Spleen (tissue), 11 donors: ENCODE data around the gene ASB1. TPM values are rescaled to one million over a fixed set of nuclear protein-coding genes. Genes with fewer than 3 reads are reported as not detected.

ENCODE experiments used
- DNase-seq: peaks from one replicate; pipeline ENCODE4 v3.0.0-alpha.2; 2020
- H3K27ac ChIP-seq, 8 donors: fragments of 200-600 bp; sonication (generic) in 7 of 8; 1 replicate in 4 of 8; 2 replicates in 4 of 8; pipeline versions ENCODE4 v1.5.0 to v1.8.0; 2016 to 2021; ENCODE audit warnings: inconsistent platforms in 4 of 8, mild to moderate bottlenecking in 4 of 8, moderate library complexity in 1 of 8
- H3K27me3 ChIP-seq, 7 donors: fragments of 200-600 bp; sonication (generic) in 6 of 7; replicated peaks in 1 of 7; 1 replicate in 4 of 7; 2 replicates in 3 of 7; pipeline versions ENCODE4 v1.5.0 to v1.8.0; 2016 to 2021; ENCODE audit warnings: inconsistent platforms in 3 of 7, mild to moderate bottlenecking in 1 of 7
- H3K36me3 ChIP-seq, 6 donors: fragments of 200-600 bp; sonication (generic) in 5 of 6; 1 replicate in 4 of 6; 2 replicates in 2 of 6; pipeline versions ENCODE4 v1.5.0 to v1.8.0; 2016 to 2021; ENCODE audit warnings: inconsistent platforms in 2 of 6
- H3K4me1 ChIP-seq, 6 donors: fragments of 200-600 bp; sonication (generic) in 5 of 6; 1 replicate in 3 of 6; 2 replicates in 3 of 6; pipeline versions ENCODE4 v1.5.0 to v1.8.0; 2016 to 2021; ENCODE audit warnings: inconsistent platforms in 3 of 6
- H3K4me3 ChIP-seq, 8 donors: fragments of 200-600 bp; sonication (generic) in 7 of 8; 1 replicate in 4 of 8; 2 replicates in 4 of 8; pipeline versions ENCODE4 v1.5.0 to v1.8.0; 2016 to 2021; ENCODE audit warnings: inconsistent platforms in 4 of 8, mild to moderate bottlenecking in 4 of 8, moderate library complexity in 2 of 8
- H3K9me3 ChIP-seq, 8 donors: fragments of 200-600 bp; sonication (generic) in 7 of 8; 1 replicate in 4 of 8; 2 replicates in 4 of 8; pipeline versions ENCODE4 v1.5.0 to v1.8.0; 2016 to 2021; ENCODE audit warnings: inconsistent platforms in 4 of 8
- CTCF ChIP-seq, 11 experiments: fragments of 200-600 bp in 7 of 11; fragments of 450-650 bp in 4 of 11; sonication (generic) in 4 of 11; IDR thresholded peaks in 8 of 11; conservative IDR thresholded peaks in 3 of 11; 1 replicate in 7 of 11; 2 replicates in 4 of 11; pipeline versions ENCODE4 v1.4.0 to v1.8.0; 2016 to 2021; ENCODE audit warnings: antibody characterized with exemption in 11 of 11, inconsistent platforms in 4 of 11, mild to moderate bottlenecking in 1 of 11
- POLR2A ChIP-seq, 3 donors: fragments of 450-650 bp; IDR thresholded peaks; one replicate each; pipeline ENCODE4 v1.5.1; 2017; ENCODE audit warnings: antibody characterized with exemption in 3 of 3, mild to moderate bottlenecking in 1 of 3
- POLR2AphosphoS5 ChIP-seq, 3 donors: sonication (generic); formaldehyde crosslinking; IDR thresholded peaks; one replicate each; pipeline ENCODE4 v1.5.1; 2017; ENCODE audit warnings: antibody characterized with exemption in 3 of 3
- WGBS, 5 donors: extraction: QIAGEN DNeasy Blood & Tissue Kit in 3 of 5; methylation state at CpG; one replicate each; pipeline versions ENCODE4 v1.1.5 to v1.1.7; 2013 to 2018; 5-methylcytosine and 5-hydroxymethylcytosine counted together
- intact Hi-C: fragments of 100-400 bp; cut with DNase I; formaldehyde crosslinking; loops from one replicate; pipeline ENCODE4 v1.15.0; 2023; ENCODE audit warnings: low total_unique reads
- polyA plus RNA-seq, 3 donors: library from polyadenylated mRNA; stranded (reverse); fragments of 200-250 nt; gene quantifications; one replicate each; pipeline ENCODE4 v1.2.1, GENCODE V29; 2013
- total RNA-seq, 7 donors: library from RNA; depleted of rRNA in 3 of 7; stranded (reverse); fragments of >200 nt in 3 of 7; fragmentation: NEBNext Ultra II Directional in 4 of 7; extraction: Animal tissue kit (Norgen Biotek cat#: 25700) in 4 of 7; gene quantifications; one replicate each; pipeline versions ENCODE4 v1.1.0 to v1.2.1, GENCODE V29; 2016 to 2021
- donor health status: healthy with polysubstance abuse.
- donor health status: DM: no; HTN: no; CAD: no; lungs with moderate emphysema.
- donor health status: DM: no; HTN: no; CAD: no.
- donor health status: Bipolar disorder and iron deficiency.
- donor health status: healthy.
- donor health status: DM: no; HTN: no; CAD: no.
- donor health status: DM: yes; HTN: yes; CAD: no.

The ASB1 gene
- total and polyA plus RNA-seq, 10 donors, result 17.5 to 33.1 (median 26.5) TPM

DNA sequence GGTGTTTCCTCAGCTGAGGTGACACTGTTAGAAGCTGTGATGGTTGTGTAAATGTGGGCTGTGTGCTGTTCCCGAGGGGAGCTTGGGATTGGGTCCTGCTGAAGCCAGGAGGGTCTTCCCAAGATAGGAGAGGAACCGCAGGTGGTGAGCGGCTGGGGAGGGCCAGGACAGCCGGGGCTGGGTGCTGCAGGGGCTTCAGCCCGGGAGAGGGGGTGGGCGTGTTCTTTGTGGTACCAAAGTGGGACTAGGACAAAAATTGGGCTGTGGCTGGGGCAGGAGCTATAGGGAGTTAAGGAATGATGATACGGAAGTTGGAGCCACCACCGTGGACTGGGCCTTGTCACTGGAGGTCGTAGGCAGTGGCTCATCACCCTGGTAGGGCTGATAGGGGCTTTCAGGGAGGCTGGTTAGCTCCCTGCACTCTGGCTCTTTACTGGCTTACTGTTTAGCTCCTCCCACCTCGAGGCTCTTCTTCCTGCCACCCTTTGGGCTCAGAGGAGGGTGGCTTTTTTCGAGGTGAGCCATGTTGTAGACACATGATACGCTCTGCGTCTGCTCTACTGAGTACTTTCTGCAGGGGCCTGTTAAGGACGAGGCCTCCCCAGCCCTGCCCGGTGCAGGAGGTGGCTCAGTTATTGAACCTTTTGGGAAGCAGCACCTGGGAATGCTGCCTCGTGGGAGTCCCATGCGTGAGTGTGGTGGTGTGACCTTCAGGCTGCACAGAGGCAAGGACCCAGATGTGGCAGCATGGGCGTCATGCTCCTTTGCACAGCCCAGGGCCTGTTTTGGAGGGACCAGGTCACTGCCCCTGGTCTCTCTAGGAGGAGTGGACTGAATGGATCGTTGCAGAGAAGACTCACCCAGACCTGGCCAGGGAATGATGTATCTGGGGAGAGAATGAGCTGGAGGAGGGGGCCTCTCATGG is 21.6 kb downstream of the ASB1 start:
- no peak overlapping the region for H3K27ac ChIP-seq
- H3K4me1 ChIP-seq, result peaks cover 0 to 31% (median 19%) of the 10 kb centered on the region in 6 donors
- H3K4me3 ChIP-seq, result no peak overlapping the region
- no peaks in the 10 kb centered on the region for H3K9me3 ChIP-seq
- DNase-seq, result no peak
- intact Hi-C loops, result no loop called here
- no peaks in the 10 kb centered on the region for H3K27me3 ChIP-seq
- H3K36me3 ChIP-seq, result peaks cover 2 to 98% (median 83%) of the 10 kb centered on the region in 6 donors
- WGBS, 5 donors, result 85 to 89% (median 87%) methylated on average over 13 to 19 of the region's 19 CpGs
- TF ChIP-seq POLR2AphosphoS5 (IDR thresholded peaks at IDR 0.05), result no peak
- TF ChIP-seq CTCF (IDR thresholded peaks at IDR 0.05 in 8 of 11, conservative IDR thresholded peaks at IDR 0.05 in 3 of 11), result no peak

GRCh38 chr2:238449241-238449640 is 22.5 kb downstream of the ASB1 start:
- Histone ChIP-seq H3K27me3 (no peaks in the 10 kb centered on the region), H3K36me3 (peaks cover 2 to 90% (median 79%) of the 10 kb centered on the region in 6 donors), H3K27ac (peak overlapping the region in 5 of 8 donors; percentile 0 to 32 (median 9)), H3K9me3 (no peaks in the 10 kb centered on the region), H3K4me1 (peaks cover 0 to 29% (median 19%) of the 10 kb centered on the region in 6 donors), H3K4me3 (no peak overlapping the region)
- TF ChIP-seq POLR2AphosphoS5 (IDR thresholded peaks at IDR 0.05), result no peak
- no peak for TF ChIP-seq CTCF (IDR thresholded peaks at IDR 0.05 in 8 of 11, conservative IDR thresholded peaks at IDR 0.05 in 3 of 11)
- no peak for TF ChIP-seq POLR2A (IDR thresholded peaks at IDR 0.05)
- WGBS, 5 donors, result 64 to 88% (median 76%) methylated on average over 8 of the region's 8 CpGs
- intact Hi-C loops, result no loop called here
- DNase-seq, result no peak

- Histone ChIP-seq H3K36me3 (peaks cover 2 to 83% (median 71%) of the 10 kb centered on the region in 6 donors), H3K4me1 (peaks cover 0 to 29% (median 19%) of the 10 kb centered on the region in 6 donors), H3K27me3 (no peaks in the 10 kb centered on the region), H3K4me3 (no peak overlapping the region), H3K27ac (peak overlapping the region in 5 of 8 donors; percentile 0 to 34 (median 9)), H3K9me3 (peaks cover 0 to 3% (median 0%) of the 10 kb centered on the region in 8 donors)
- TF ChIP-seq POLR2A (IDR thresholded peaks at IDR 0.05) (no peak), CTCF (IDR thresholded peaks at IDR 0.05 in 8 of 11, conservative IDR thresholded peaks at IDR 0.05 in 3 of 11) (no peak), POLR2AphosphoS5 (IDR thresholded peaks at IDR 0.05) (peak in 2 of 3 donors; percentile 68 to 77)
- peak; percentile 77 for DNase-seq
- 51 to 75% (median 63%) methylated on average over 9 of the region's 9 CpGs for WGBS, 5 donors
- intact Hi-C loops, result no loop called here
Measured at GRCh38 chr2:238449909-238450417, 23.2 kb downstream of the ASB1 start.

DNA sequence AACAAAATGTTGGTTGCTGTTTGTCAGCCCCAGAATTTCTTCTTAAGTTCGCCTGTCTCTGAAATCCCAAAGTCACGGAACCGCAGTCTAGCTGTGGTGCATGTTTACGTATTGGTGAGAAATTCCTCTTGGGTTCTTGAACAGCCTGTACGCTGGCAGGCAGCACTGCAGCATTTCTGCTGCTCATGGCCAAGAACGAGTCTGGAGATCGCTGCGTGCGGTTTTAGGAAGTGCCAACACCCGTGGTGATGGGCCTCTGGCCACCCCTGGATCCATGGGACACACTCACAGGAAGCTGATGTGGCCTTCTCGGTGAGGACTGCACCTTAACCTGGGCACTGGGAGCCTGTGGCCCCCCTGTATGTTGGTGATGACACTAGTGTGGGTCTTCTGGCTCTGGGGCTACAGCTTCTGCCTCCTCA is 23.7 kb downstream of the ASB1 start:
- Histone ChIP-seq H3K4me1 (peaks cover 0 to 29% (median 19%) of the 10 kb centered on the region in 6 donors), H3K36me3 (peaks cover 2 to 78% (median 66%) of the 10 kb centered on the region in 6 donors), H3K9me3 (peaks cover 0 to 8% (median 0%) of the 10 kb centered on the region in 8 donors), H3K27ac (peak overlapping the region in 2 of 8 donors; percentile 7 to 34), H3K27me3 (no peaks in the 10 kb centered on the region), H3K4me3 (no peak overlapping the region)
- no peak for DNase-seq
- 73 to 93% (median 80%) methylated on average over 7 to 11 of the region's 11 CpGs for WGBS, 5 donors
- intact Hi-C loops, result no loop called here
- TF ChIP-seq CTCF (IDR thresholded peaks at IDR 0.05 in 8 of 11, conservative IDR thresholded peaks at IDR 0.05 in 3 of 11), result no peak
- TF ChIP-seq POLR2AphosphoS5 (IDR thresholded peaks at IDR 0.05), result no peak
- TF ChIP-seq POLR2A (IDR thresholded peaks at IDR 0.05), result no peak
